H9 (cell line): Measurements from ENCODE around the gene GBP7. TPM values are rescaled to one million over a fixed set of nuclear protein-coding genes. Genes with fewer than 3 reads are reported as not detected.

Experiments used
- DNase-seq: peaks from one replicate; pipeline ENCODE4 v3.0.0-alpha.2; 2017
- H2AFZ ChIP-seq: one replicate; pipeline ENCODE4 v1.6.1; 2013; ENCODE audit warnings: mild to moderate bottlenecking, low read length, control low read depth, moderate library complexity
- H2AK5ac ChIP-seq: 2 replicates; pipeline ENCODE4 v1.6.1; 2013; ENCODE audit warnings: low read length, control low read depth, mixed read lengths; ENCODE audit not compliant: insufficient read length
- H2BK120ac ChIP-seq: one replicate; pipeline ENCODE4 v1.6.1; 2013; ENCODE audit warnings: low read depth, mild to moderate bottlenecking, low read length, control low read depth, inconsistent platforms; ENCODE audit not compliant: poor library complexity, severe bottlenecking
- H2BK12ac ChIP-seq: 2 replicates; pipeline ENCODE4 v1.6.1; 2013; ENCODE audit warnings: low read length, control low read depth, mixed read lengths, low read depth; ENCODE audit not compliant: insufficient read length
- H2BK15ac ChIP-seq: 2 replicates; pipeline ENCODE4 v1.6.1; 2013; ENCODE audit warnings: low read depth, low read length, control low read depth
- H2BK20ac ChIP-seq: one replicate; pipeline ENCODE4 v1.6.1; 2013; ENCODE audit warnings: low read depth, mild to moderate bottlenecking, low read length, control low read depth, inconsistent platforms; ENCODE audit not compliant: poor library complexity, severe bottlenecking
- H2BK5ac ChIP-seq: 2 replicates; pipeline ENCODE4 v1.6.1; 2013; ENCODE audit warnings: low read length, control low read depth, mixed read lengths; ENCODE audit not compliant: insufficient read length
- H3K14ac ChIP-seq: 2 replicates; pipeline ENCODE4 v1.6.1; 2013; ENCODE audit warnings: low read length, control low read depth; ENCODE audit not compliant: insufficient read depth
- H3K18ac ChIP-seq: 2 replicates; pipeline ENCODE4 v1.6.1; 2013; ENCODE audit warnings: low read depth, mild to moderate bottlenecking, mixed read lengths, low read length, control low read depth; ENCODE audit not compliant: insufficient read length
- H3K23ac ChIP-seq: 2 replicates; pipeline ENCODE4 v1.6.1; 2013; ENCODE audit warnings: low read length, control low read depth, mixed read lengths, low read depth; ENCODE audit not compliant: insufficient read length
- H3K23me2 ChIP-seq: 2 replicates; pipeline ENCODE4 v1.6.1; 2013; ENCODE audit warnings: low read depth, mild to moderate bottlenecking, mixed read lengths, low read length, control low read depth; ENCODE audit not compliant: insufficient read length, poor library complexity, severe bottlenecking
- H3K27ac ChIP-seq: 2 replicates; pipeline ENCODE4 v1.5.1; 2013; ENCODE audit warnings: low read length, control low read depth, mixed read lengths, low read depth; ENCODE audit not compliant: insufficient read length
- H3K27me3 ChIP-seq: 2 replicates; pipeline ENCODE4 v1.6.1; 2013; ENCODE audit warnings: low read length, control low read depth, inconsistent platforms; ENCODE audit not compliant: insufficient read depth
- H3K4ac ChIP-seq: 2 replicates; pipeline ENCODE4 v1.6.1; 2013; ENCODE audit warnings: low read depth, mild to moderate bottlenecking, control low read depth, inconsistent platforms, low read length, moderate library complexity
- H3K4me1 ChIP-seq: 2 replicates; pipeline ENCODE4 v1.6.1; 2013; ENCODE audit warnings: low read length, control low read depth, inconsistent platforms; ENCODE audit not compliant: insufficient read depth
- H3K4me2 ChIP-seq: 2 replicates; pipeline ENCODE4 v1.6.1; 2013; ENCODE audit warnings: low read length, control low read depth, mixed read lengths; ENCODE audit not compliant: insufficient read length, insufficient read depth
- H3K56ac ChIP-seq: 2 replicates; pipeline ENCODE4 v1.6.1; 2013; ENCODE audit warnings: low read depth, mild to moderate bottlenecking, mixed read lengths, low read length, control low read depth; ENCODE audit not compliant: insufficient read length
- H3K79me1 ChIP-seq: 2 replicates; pipeline ENCODE4 v1.6.1; 2013; ENCODE audit warnings: low read depth, mild to moderate bottlenecking, moderate library complexity, low read length, control low read depth, inconsistent platforms; ENCODE audit not compliant: insufficient read depth, poor library complexity, severe bottlenecking
- H3K79me2 ChIP-seq: 2 replicates; pipeline ENCODE4 v1.6.1; 2013; ENCODE audit warnings: low read length, control low read depth, inconsistent platforms; ENCODE audit not compliant: insufficient read depth
- H3K9ac ChIP-seq: 2 replicates; pipeline ENCODE4 v1.6.1; 2013; ENCODE audit warnings: low read length, control low read depth, mixed read lengths; ENCODE audit not compliant: insufficient read length; ENCODE audit errors: extremely low read depth
- H3K9me3 ChIP-seq: one replicate; pipeline ENCODE4 v1.6.1; 2013; ENCODE audit warnings: low read depth, low read length, inconsistent platforms; ENCODE audit not compliant: control insufficient read depth
- H3T11ph ChIP-seq: one replicate; pipeline ENCODE4 v1.6.1; 2013; ENCODE audit warnings: mild to moderate bottlenecking, low read length, control low read depth, inconsistent platforms
- H4K20me1 ChIP-seq: one replicate; pipeline ENCODE4 v1.6.1; 2013; ENCODE audit not compliant: control insufficient read depth, insufficient read length, insufficient read depth
- H4K5ac ChIP-seq: 2 replicates; pipeline ENCODE4 v1.6.1; 2013; ENCODE audit warnings: low read depth, mild to moderate bottlenecking, mixed read lengths, low read length, control low read depth; ENCODE audit not compliant: insufficient read length
- H4K8ac ChIP-seq: replicated peaks from 2 replicates; pipeline ENCODE4 v1.6.1; 2013; ENCODE audit warnings: low read length, control low read depth, mixed read lengths, low read depth; ENCODE audit not compliant: insufficient read length
- H4K91ac ChIP-seq: 2 replicates; pipeline ENCODE4 v1.6.1; 2013; ENCODE audit warnings: low read depth, mild to moderate bottlenecking, moderate library complexity, mixed read lengths, low read length, control low read depth; ENCODE audit not compliant: insufficient read length
- H3K27ac Mint-ChIP-seq, 3 experiments: 2 replicates in 2 of 3; 3 replicates in 1 of 3; pipeline ENCODE4 v1.8.0; 2020 to 2021; ENCODE audit warnings: mixed read lengths in 3 of 3, mild to moderate bottlenecking in 1 of 3, moderate library complexity in 1 of 3
- H3K27me3 Mint-ChIP-seq: 2 replicates; pipeline ENCODE4 v1.8.0; 2021; ENCODE audit warnings: low read depth, mild to moderate bottlenecking, moderate library complexity, mixed read lengths
- H3K36me3 Mint-ChIP-seq, 3 experiments: 2 replicates in 2 of 3; 3 replicates in 1 of 3; pipeline ENCODE4 v1.8.0; 2020 to 2021; ENCODE audit warnings: low read depth in 3 of 3, mixed read lengths in 3 of 3; ENCODE audit not compliant: insufficient read depth in 1 of 3
- H3K4me1 Mint-ChIP-seq, 2 experiments: 2 replicates each; pipeline ENCODE4 v1.8.0; 2020; ENCODE audit warnings: mixed read lengths in 2 of 2
- H3K4me3 Mint-ChIP-seq, 2 experiments: 2 replicates in 1 of 2; 3 replicates in 1 of 2; pipeline ENCODE4 v1.8.0; 2020 to 2021; ENCODE audit warnings: mild to moderate bottlenecking in 2 of 2, mixed read lengths in 2 of 2, moderate library complexity in 1 of 2
- H3K9me3 Mint-ChIP-seq, 2 experiments: 2 replicates in 1 of 2; 3 replicates in 1 of 2; pipeline ENCODE4 v1.8.0; 2020; ENCODE audit warnings: mild to moderate bottlenecking in 2 of 2, mixed read lengths in 2 of 2, moderate library complexity in 1 of 2
- WGBS: extraction: QIAGEN DNeasy Blood & Tissue Kit; methylation state at CpG from one replicate; pipeline ENCODE4 v1.1.7; 2013; ENCODE audit warnings: missing lambda C conversion rate, low lambda C conversion rate, mixed read lengths; ENCODE audit not compliant: insufficient read length; ENCODE audit errors: extremely low coverage; 5-methylcytosine and 5-hydroxymethylcytosine counted together
- total RNA-seq: library from RNA; stranded (reverse); gene quantifications from 2 replicates; pipeline ENCODE4 v1.2.1, GENCODE V29; 2021
- TF ChIP-seq, protein P1 (sequence below): fragments of 200-600 bp; sonication (generic); conservative IDR thresholded peaks from 3 replicates; pipeline ENCODE4 v1.8.0; 2021; ENCODE audit warnings: antibody characterized with exemption, mild to moderate bottlenecking

Gene GBP7
- total RNA-seq, 1 experiment from 2014 or later: not detected

DNA sequence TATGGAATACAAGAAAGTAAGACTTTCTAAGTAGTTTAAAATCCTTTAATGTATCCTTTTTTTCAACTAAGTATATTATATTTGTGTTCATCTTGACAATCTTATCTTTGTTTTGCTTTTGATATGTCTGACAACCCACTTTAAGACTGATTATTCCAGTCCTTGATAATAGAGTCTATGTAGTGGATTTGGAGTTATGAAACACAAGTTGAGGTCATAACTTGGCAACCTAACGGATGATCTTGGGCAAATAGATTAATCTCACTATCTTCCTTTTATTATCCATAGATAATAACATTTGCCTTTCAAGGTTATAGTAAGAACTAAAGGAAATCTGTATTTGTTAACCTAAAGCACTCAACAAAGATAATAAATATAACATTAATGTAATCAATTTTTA, 45.1 kb downstream of the GBP7 start:
- Mint-ChIP-seq H3K4me3 (no peak overlapping the region), H3K9me3 (no peaks in the 10 kb centered on the region), H3K27ac (no peak overlapping the region), H3K27me3 (peaks cover 3% of the 10 kb centered on the region; the same call in 1 of the 2 replicates), H3K4me1 (peaks cover 0 to 2% of the 10 kb centered on the region in 2 experiments; a peak in 2 of 4 replicates), H3K36me3 (no peaks in the 10 kb centered on the region)
- Histone ChIP-seq H3K27ac (no peak overlapping the region), H3K79me2 (no peaks in the 10 kb centered on the region), H4K8ac (no peak overlapping the region), H3K56ac (no peak overlapping the region), H2AFZ (no peak overlapping the region), H2BK15ac (no peak overlapping the region), H2BK5ac (no peak overlapping the region), H3K23me2 (no peaks in the 10 kb centered on the region), H3K23ac (no peak overlapping the region), H3K27me3 (no peaks in the 10 kb centered on the region), H4K91ac (no peak overlapping the region), H3K9ac (no peak overlapping the region), H3K4me1 (no peaks in the 10 kb centered on the region), H2BK120ac (no peak overlapping the region), H3K18ac (no peak overlapping the region), H3K14ac (no peak overlapping the region), H3K9me3 (no peaks in the 10 kb centered on the region), H2BK12ac (no peak overlapping the region), H3K79me1 (no peaks in the 10 kb centered on the region), H4K5ac (no peak overlapping the region), H4K20me1 (no peaks in the 10 kb centered on the region), H3T11ph (no peak overlapping the region), H2AK5ac (no peak overlapping the region), H3K4ac (no peak overlapping the region), H3K4me2 (no peak overlapping the region), H2BK20ac (no peak overlapping the region)
- TF ChIP-seq, protein P1, sequence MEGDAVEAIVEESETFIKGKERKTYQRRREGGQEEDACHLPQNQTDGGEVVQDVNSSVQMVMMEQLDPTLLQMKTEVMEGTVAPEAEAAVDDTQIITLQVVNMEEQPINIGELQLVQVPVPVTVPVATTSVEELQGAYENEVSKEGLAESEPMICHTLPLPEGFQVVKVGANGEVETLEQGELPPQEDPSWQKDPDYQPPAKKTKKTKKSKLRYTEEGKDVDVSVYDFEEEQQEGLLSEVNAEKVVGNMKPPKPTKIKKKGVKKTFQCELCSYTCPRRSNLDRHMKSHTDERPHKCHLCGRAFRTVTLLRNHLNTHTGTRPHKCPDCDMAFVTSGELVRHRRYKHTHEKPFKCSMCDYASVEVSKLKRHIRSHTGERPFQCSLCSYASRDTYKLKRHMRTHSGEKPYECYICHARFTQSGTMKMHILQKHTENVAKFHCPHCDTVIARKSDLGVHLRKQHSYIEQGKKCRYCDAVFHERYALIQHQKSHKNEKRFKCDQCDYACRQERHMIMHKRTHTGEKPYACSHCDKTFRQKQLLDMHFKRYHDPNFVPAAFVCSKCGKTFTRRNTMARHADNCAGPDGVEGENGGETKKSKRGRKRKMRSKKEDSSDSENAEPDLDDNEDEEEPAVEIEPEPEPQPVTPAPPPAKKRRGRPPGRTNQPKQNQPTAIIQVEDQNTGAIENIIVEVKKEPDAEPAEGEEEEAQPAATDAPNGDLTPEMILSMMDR: no peak
- no peak for DNase-seq
- WGBS: no CpG with 5 or more reads among the region's 1 CpG
